H1 (cell line): ENCODE measurements around the gene ANKRD6.

Experiments used
- EGR1 ChIP-seq: IDR thresholded peaks from 2 replicates; pipeline ENCODE4 v1.6.1; 2011; ENCODE audit warnings: low read depth, low read length, borderline replicate concordance
- EP300 ChIP-seq, 2 experiments: IDR thresholded peaks; 1 replicate in 1 of 2; 2 replicates in 1 of 2; pipeline ENCODE4 v1.6.1; 2011 to 2012; ENCODE audit warnings: low read depth in 2 of 2, low read length in 2 of 2, mild to moderate bottlenecking in 2 of 2, borderline replicate concordance in 1 of 2, inconsistent platforms in 1 of 2, moderate library complexity in 1 of 2
- EZH2 ChIP-seq: fragments of 200-600 bp; sonication (generic); IDR thresholded peaks from 2 replicates; pipeline ENCODE4 v1.7.1; 2012; ENCODE audit warnings: low read depth, mild to moderate bottlenecking, moderate library complexity, low read length, inconsistent platforms; ENCODE audit not compliant: severe bottlenecking
- POLR2A ChIP-seq, 2 experiments: IDR thresholded peaks; 1 replicate in 1 of 2; 2 replicates in 1 of 2; pipeline ENCODE4 v1.6.1; 2011; ENCODE audit warnings: low read depth in 2 of 2, low read length in 2 of 2, mild to moderate bottlenecking in 2 of 2; ENCODE audit errors: control extremely low read depth in 1 of 2
- RAD21 ChIP-seq, 2 experiments: IDR thresholded peaks in 1 of 2; conservative IDR thresholded peaks in 1 of 2; 2 replicates each; pipeline ENCODE4 v1.6.1; 2011; ENCODE audit warnings: low read depth in 2 of 2, low read length in 2 of 2, improper control_type of control experiment in 1 of 2, inconsistent platforms in 1 of 2, mild to moderate bottlenecking in 1 of 2, moderate library complexity in 1 of 2
- TF ChIP-seq, protein P1 (sequence below), 3 experiments: IDR thresholded peaks; 1 replicate in 2 of 3; 2 replicates in 1 of 3; pipeline versions ENCODE4 v1.5.1 to v1.6.1; 2011; ENCODE audit warnings: low read length in 3 of 3, mild to moderate bottlenecking in 3 of 3, inconsistent platforms in 2 of 3, low read depth in 1 of 3, moderate library complexity in 1 of 3; ENCODE audit not compliant: insufficient read depth in 1 of 3; ENCODE audit errors: control extremely low read depth in 1 of 3
- TF ChIP-seq, protein P2 (sequence below): IDR thresholded peaks from 2 replicates; pipeline ENCODE4 v1.6.1; 2011; ENCODE audit warnings: low read length, improper control_type of control experiment

DNA sequence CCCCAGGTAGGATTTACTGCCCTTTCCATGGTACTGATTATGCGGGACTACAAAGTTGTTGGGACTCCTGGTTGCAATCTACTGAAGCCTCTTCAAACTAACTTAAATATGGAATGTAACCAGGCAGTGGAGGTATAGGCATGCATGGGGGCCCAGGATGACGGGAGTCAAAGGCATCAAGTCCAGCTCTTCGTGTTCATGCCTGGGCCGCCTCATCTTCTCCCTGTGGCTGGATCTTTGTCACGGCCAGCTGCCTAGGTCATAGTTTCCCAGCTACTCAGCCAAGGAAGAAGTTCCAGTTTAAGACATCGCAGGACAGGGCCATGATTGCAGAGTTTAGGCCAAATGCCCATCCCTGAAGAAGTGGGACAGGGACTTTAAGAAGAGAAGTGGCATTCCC is 185.1 kb downstream of the ANKRD6 start:
- no peak for TF ChIP-seq EP300 (IDR thresholded peaks at IDR 0.05; ENCODE audit: borderline replicate concordance in 1 of 2, low read depth in 2 of 2, low read length in 2 of 2)
- TF ChIP-seq, protein P1, sequence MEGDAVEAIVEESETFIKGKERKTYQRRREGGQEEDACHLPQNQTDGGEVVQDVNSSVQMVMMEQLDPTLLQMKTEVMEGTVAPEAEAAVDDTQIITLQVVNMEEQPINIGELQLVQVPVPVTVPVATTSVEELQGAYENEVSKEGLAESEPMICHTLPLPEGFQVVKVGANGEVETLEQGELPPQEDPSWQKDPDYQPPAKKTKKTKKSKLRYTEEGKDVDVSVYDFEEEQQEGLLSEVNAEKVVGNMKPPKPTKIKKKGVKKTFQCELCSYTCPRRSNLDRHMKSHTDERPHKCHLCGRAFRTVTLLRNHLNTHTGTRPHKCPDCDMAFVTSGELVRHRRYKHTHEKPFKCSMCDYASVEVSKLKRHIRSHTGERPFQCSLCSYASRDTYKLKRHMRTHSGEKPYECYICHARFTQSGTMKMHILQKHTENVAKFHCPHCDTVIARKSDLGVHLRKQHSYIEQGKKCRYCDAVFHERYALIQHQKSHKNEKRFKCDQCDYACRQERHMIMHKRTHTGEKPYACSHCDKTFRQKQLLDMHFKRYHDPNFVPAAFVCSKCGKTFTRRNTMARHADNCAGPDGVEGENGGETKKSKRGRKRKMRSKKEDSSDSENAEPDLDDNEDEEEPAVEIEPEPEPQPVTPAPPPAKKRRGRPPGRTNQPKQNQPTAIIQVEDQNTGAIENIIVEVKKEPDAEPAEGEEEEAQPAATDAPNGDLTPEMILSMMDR (IDR thresholded peaks at IDR 0.05; ENCODE audit: control extremely low read depth in 1 of 3, insufficient read depth in 1 of 3, low read depth in 1 of 3, low read length in 3 of 3) = no peak
- no peak for TF ChIP-seq POLR2A (IDR thresholded peaks at IDR 0.05; ENCODE audit: control extremely low read depth in 1 of 2, low read depth in 2 of 2, low read length in 2 of 2)
- TF ChIP-seq EZH2 = no peak
- no peak for TF ChIP-seq RAD21 (IDR thresholded peaks at IDR 0.05 in 1 of 2, conservative IDR thresholded peaks at IDR 0.05 in 1 of 2; ENCODE audit: low read depth in 2 of 2, low read length in 2 of 2)
- TF ChIP-seq EGR1 = no peak
- TF ChIP-seq, protein P2, sequence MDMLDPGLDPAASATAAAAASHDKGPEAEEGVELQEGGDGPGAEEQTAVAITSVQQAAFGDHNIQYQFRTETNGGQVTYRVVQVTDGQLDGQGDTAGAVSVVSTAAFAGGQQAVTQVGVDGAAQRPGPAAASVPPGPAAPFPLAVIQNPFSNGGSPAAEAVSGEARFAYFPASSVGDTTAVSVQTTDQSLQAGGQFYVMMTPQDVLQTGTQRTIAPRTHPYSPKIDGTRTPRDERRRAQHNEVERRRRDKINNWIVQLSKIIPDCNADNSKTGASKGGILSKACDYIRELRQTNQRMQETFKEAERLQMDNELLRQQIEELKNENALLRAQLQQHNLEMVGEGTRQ = no peak
